ENCODE data around the gene NUDT17. TPM values are rescaled to one million over a fixed set of nuclear protein-coding genes. Genes with fewer than 3 reads are reported as not detected.
A peak's percentile ranks its signal among the peaks of the same experiment; 100 is the strongest.

NUDT17 gene
- total and polyA plus RNA-seq, 2 experiments from 2014 or later: 2.8 to 4.3 TPM

DNA sequence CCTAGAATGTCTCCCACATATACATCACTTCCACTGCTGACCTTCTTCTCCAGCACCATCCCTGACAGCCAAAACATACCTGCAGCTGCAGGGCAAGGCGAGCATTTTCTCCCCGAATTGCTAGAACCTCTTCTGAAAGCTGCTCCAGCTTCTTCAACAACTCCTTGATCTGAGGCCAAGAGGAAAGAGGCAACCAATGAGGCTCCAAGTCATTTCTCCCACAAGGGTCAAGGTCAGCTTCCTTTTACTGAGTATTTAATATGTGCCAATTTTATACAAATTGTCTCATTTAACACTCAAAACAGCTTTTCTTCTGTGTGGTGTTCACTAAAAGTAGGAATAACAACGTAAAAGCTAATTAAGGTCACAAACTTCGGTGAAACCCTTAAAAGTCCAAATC, 22.8 kb downstream of the NUDT17 start:
- Histone ChIP-seq H3F3A (replicated peaks; ENCODE audit: low read depth) (0 out of 2 replicates have a peak, but pooled peaks cover 7% of the 10 kb centered on the region), H3K4me2 (no peak overlapping the region), H3K36me3 (ENCODE audit: insufficient read depth) (no peaks in the 10 kb centered on the region), H3K79me2 (replicated peaks; ENCODE audit: insufficient read depth) (no peaks in the 10 kb centered on the region), H3K27ac (ENCODE audit: low read depth) (no peak overlapping the region), H3K4me1 (ENCODE audit: insufficient read depth) (peaks cover 16% of the 10 kb centered on the region), H3K9me2 (ENCODE audit: insufficient read depth) (0 out of 2 replicates have a peak, but pooled peaks cover 3% of the 10 kb centered on the region), H2AFZ (no peak overlapping the region), H4K20me1 (replicated peaks; ENCODE audit: insufficient read depth) (no peaks in the 10 kb centered on the region), H3K27me3 (ENCODE audit: insufficient read depth) (peaks cover 20% of the 10 kb centered on the region), H3K4me3 (no peak overlapping the region)
- peaks cover 19% of the 10 kb centered on the region for H3K27me3 Mint-ChIP-seq (ENCODE audit: insufficient read depth, low read depth, poor library complexity)
- H3K36me3 Mint-ChIP-seq (ENCODE audit: low read depth): peaks cover 6% of the 10 kb centered on the region; the same call in 2 of the 3 replicates
- H3K4me1 Mint-ChIP-seq: peaks cover 36% of the 10 kb centered on the region
- ATAC-seq: no peak
- 0 out of 3 replicates have a peak, but pooled peaks cover 4% of the 10 kb centered on the region for H3K9me3 Mint-ChIP-seq
- no peak overlapping the region for H3K4me3 Mint-ChIP-seq
- DNase-seq (ENCODE audit: low spot score): no peak
- H3K27ac Mint-ChIP-seq: no peak overlapping the region
- TF ChIP-seq, protein P1, sequence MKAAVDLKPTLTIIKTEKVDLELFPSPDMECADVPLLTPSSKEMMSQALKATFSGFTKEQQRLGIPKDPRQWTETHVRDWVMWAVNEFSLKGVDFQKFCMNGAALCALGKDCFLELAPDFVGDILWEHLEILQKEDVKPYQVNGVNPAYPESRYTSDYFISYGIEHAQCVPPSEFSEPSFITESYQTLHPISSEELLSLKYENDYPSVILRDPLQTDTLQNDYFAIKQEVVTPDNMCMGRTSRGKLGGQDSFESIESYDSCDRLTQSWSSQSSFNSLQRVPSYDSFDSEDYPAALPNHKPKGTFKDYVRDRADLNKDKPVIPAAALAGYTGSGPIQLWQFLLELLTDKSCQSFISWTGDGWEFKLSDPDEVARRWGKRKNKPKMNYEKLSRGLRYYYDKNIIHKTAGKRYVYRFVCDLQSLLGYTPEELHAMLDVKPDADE (IDR thresholded peaks at IDR 0.05): no peak
- TF ChIP-seq NANOG (IDR thresholded peaks at IDR 0.05; ENCODE audit: borderline replicate concordance): no peak
- TF ChIP-seq, protein P2, sequence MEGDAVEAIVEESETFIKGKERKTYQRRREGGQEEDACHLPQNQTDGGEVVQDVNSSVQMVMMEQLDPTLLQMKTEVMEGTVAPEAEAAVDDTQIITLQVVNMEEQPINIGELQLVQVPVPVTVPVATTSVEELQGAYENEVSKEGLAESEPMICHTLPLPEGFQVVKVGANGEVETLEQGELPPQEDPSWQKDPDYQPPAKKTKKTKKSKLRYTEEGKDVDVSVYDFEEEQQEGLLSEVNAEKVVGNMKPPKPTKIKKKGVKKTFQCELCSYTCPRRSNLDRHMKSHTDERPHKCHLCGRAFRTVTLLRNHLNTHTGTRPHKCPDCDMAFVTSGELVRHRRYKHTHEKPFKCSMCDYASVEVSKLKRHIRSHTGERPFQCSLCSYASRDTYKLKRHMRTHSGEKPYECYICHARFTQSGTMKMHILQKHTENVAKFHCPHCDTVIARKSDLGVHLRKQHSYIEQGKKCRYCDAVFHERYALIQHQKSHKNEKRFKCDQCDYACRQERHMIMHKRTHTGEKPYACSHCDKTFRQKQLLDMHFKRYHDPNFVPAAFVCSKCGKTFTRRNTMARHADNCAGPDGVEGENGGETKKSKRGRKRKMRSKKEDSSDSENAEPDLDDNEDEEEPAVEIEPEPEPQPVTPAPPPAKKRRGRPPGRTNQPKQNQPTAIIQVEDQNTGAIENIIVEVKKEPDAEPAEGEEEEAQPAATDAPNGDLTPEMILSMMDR (conservative IDR thresholded peaks at IDR 0.05; ENCODE audit: low read depth in 2 of 2): no peak

DNA sequence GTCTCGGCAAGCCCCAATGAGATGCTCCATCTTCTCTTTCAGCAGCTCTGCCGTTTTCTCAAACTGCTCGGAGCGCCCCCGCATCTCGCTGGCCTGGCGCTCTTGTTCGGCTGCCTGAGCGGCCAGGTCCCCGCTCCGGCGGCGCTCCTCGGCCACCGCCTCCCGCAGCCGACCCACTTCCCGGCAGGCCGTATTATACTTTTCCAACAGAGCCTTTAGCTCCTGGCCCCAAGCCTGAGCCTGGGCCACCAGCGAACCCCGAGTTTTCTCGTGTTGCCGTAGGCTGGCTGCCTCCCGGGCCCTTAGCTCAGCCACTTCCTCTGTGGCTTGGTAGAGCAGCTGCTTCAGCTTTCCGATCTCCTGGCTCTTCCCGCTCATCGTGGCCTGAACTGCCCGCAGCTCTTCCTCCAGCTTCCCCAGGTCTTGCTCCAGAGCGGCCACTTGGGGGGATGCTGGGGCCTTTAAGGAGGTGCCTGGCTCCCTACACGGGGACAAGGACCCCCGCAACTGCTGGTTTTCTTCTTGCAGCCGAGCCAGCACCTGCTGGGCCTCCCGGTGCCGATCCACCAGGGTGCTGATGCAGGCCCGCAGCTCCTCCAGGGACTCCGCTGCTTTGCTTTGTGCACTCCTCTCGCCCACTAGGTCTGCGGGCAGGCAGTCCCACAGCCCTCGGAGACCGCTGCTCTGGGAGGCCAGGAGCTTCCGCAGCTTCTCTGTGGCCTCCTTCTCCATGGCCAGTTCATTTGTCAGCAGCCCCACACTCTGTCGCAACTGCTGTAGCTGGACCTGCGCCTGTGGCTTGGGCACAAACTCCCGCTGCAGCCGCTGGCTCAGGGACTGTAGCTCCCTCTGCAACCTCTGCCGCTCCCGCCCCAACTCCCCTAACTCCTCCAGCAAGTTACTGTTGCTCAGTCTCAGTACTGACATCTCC, 26.8 kb downstream of the NUDT17 start:
- H3K4me1 ChIP-seq (ENCODE audit: insufficient read depth): peaks cover 16% of the 10 kb centered on the region
- peak overlapping the region; percentile 75 for H3K4me3 Mint-ChIP-seq
- no peak overlapping the region for H3K27ac ChIP-seq (ENCODE audit: low read depth)
- H3K4me3 ChIP-seq: peak overlapping the region; percentile 66
- no peak for TF ChIP-seq EZH2 (IDR thresholded peaks at IDR 0.05; ENCODE audit: low read depth, unreplicated experiment)
- TF ChIP-seq, protein P2 (conservative IDR thresholded peaks at IDR 0.05; ENCODE audit: low read depth in 2 of 2): 0 out of 4 replicates have a peak, but pooled peaks have one; percentile 2 to 13
- TF ChIP-seq POLR2AphosphoS5 (IDR thresholded peaks at IDR 0.05; ENCODE audit: low read depth): peak; percentile 38; the same call in 1 of the 2 replicates
- TF ChIP-seq, protein P1 (IDR thresholded peaks at IDR 0.05): no peak
- H2AFZ ChIP-seq: peak overlapping the region; percentile 97
- peak overlapping the region; percentile 86 for H3K4me2 ChIP-seq
- peaks cover 31% of the 10 kb centered on the region for H3K4me1 Mint-ChIP-seq
- peak; percentile 71 for DNase-seq (ENCODE audit: low spot score)
- 0 out of 2 replicates have a peak, but pooled peaks cover 3% of the 10 kb centered on the region for H3K9me2 ChIP-seq (ENCODE audit: insufficient read depth)
- peaks cover 33% of the 10 kb centered on the region for H3K27me3 ChIP-seq (ENCODE audit: insufficient read depth)
- no peaks in the 10 kb centered on the region for H3K36me3 ChIP-seq (ENCODE audit: insufficient read depth)
- no peak overlapping the region for H3K27ac Mint-ChIP-seq
- 0 out of 3 replicates have a peak, but pooled peaks cover 4% of the 10 kb centered on the region for H3K9me3 Mint-ChIP-seq
- H3F3A ChIP-seq (replicated peaks; ENCODE audit: low read depth): 0 out of 2 replicates have a peak, but pooled peaks cover 7% of the 10 kb centered on the region
- H3K27me3 Mint-ChIP-seq (ENCODE audit: insufficient read depth, low read depth, poor library complexity): peaks cover 29% of the 10 kb centered on the region
- H3K79me2 ChIP-seq (replicated peaks; ENCODE audit: insufficient read depth): no peaks in the 10 kb centered on the region
- ATAC-seq: peak; percentile 82
- H3K36me3 Mint-ChIP-seq (ENCODE audit: low read depth): peaks cover 4% of the 10 kb centered on the region; the same call in 1 of the 3 replicates
- no peaks in the 10 kb centered on the region for H4K20me1 ChIP-seq (replicated peaks; ENCODE audit: insufficient read depth)

All from GM23338 (cell line).